ENCODE results near the gene PFKFB3. TPM values are rescaled to one million over a fixed set of nuclear protein-coding genes. Genes with fewer than 3 reads are reported as not detected.
A peak's percentile ranks its signal among the peaks of the same experiment; 100 is the strongest.

PFKFB3 gene
- total and polyA plus RNA-seq, 2 of the 13 experiments (the other 11 are each of a cell fraction or from before 2014, with no cell fraction given): 1.2 to 13.3 TPM

GRCh38 chr10:6299234-6299633 is 96.5 kb downstream of the PFKFB3 start (continued):
- TF ChIP-seq AHDC1 (CRISPR knock-in tag; IDR thresholded peaks at IDR 0.05; ENCODE audit: borderline replicate concordance) (0 out of 2 replicates have a peak, but pooled peaks have one; percentile 50), MAFF (IDR thresholded peaks at IDR 0.05; ENCODE audit: low read depth, low read length) (no peak), ZNF639 (CRISPR knock-in tag; conservative IDR thresholded peaks at IDR 0.05) (no peak), PATZ1 (CRISPR knock-in tag; IDR thresholded peaks at IDR 0.05) (no peak), ZNF564 (CRISPR knock-in tag; IDR thresholded peaks at IDR 0.05) (no peak), RNF2 (conservative IDR thresholded peaks at IDR 0.05; ENCODE audit: low read depth) (peak; percentile 72; the same call in 1 of the 2 replicates), ZEB1 (IDR thresholded peaks at IDR 0.05; ENCODE audit: insufficient replicate concordance, low read depth) (no peak), ZNF260 (CRISPR knock-in tag; IDR thresholded peaks at IDR 0.05; ENCODE audit: borderline replicate concordance, low read depth) (no peak), ZHX2 (IDR thresholded peaks at IDR 0.05; ENCODE audit: low read depth) (peak; percentile 62; the same call in 1 of the 2 replicates), ZHX2 (CRISPR knock-in tag; IDR thresholded peaks at IDR 0.05; ENCODE audit: borderline replicate concordance) (no peak), MIER3 (CRISPR knock-in tag; IDR thresholded peaks at IDR 0.05; ENCODE audit: borderline replicate concordance) (no peak), REPIN1 (CRISPR knock-in tag; IDR thresholded peaks at IDR 0.05; ENCODE audit: borderline replicate concordance, low read depth) (no peak), HOXA7 (CRISPR knock-in tag; IDR thresholded peaks at IDR 0.05) (no peak), NR3C1 (CRISPR knock-in tag; IDR thresholded peaks at IDR 0.05) (no peak), SAFB2 (CRISPR knock-in tag; IDR thresholded peaks at IDR 0.05; ENCODE audit: borderline replicate concordance, low read depth) (no peak)
